ENCODE results near the gene ACTL8.

ACTL8 gene

DNA sequence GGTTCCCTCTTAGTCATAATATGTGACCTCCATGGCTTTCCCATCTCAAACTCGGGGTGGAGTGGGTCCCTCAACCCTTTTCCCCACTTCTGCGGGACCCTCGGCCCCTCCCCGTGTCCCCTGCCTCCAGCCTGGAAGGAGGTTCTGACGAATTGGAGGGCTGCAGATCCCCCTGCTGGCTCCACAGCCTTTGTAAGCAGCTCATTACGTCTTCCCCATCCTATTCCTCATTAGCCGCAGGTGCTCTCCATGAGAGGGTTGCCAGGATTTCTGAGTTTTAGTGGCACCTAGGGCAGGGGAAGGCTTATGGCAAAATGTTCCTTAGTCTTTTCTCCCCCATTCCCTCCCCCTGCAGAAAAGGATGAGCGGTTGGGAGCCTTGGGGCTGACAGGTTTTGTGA, 8.3 kb downstream of the ACTL8 start:
- Histone ChIP-seq H3K9ac (ENCODE audit: low read length) (no peak overlapping the region), H3K4me1 (ENCODE audit: control insufficient read depth, insufficient read depth, low read length) (no peaks in the 10 kb centered on the region), H3K36me3 (ENCODE audit: control insufficient read depth, insufficient read depth, low read length) (no peaks in the 10 kb centered on the region), H3K4me3 (ENCODE audit: low read length) (no peak overlapping the region), H3K27ac (ENCODE audit: low read depth, low read length) (no peak overlapping the region), H3K27me3 (ENCODE audit: control insufficient read depth, insufficient read depth, low read length) (no peaks in the 10 kb centered on the region)

DNA sequence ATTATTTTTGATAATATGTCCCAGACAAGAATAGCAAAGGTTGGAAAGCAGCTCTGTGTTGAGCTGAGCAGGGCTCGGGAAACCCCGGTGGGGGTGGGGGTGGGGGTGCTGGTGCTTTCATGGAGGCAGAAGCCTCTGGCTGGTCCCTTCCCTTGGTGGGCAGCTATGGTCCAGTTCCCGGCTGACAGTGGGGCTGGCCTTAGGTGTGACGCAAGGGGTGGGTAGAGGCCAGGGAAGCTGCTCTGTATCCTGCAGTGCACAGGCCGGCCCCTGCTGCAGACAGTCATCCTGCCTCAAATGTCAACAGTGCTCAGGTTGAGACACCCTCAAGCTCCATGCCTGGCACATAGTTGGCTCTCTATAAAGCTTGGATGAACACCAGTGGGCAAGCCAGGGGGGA, 8.9 kb downstream of the ACTL8 start:
- H3K27ac ChIP-seq (ENCODE audit: low read depth, low read length), result no peak overlapping the region
- no peaks in the 10 kb centered on the region for H3K27me3 ChIP-seq (ENCODE audit: control insufficient read depth, insufficient read depth, low read length)
- no peaks in the 10 kb centered on the region for H3K4me1 ChIP-seq (ENCODE audit: control insufficient read depth, insufficient read depth, low read length)
- no peak overlapping the region for H3K9ac ChIP-seq (ENCODE audit: low read length)
- no peak overlapping the region for H3K4me3 ChIP-seq (ENCODE audit: low read length)
- H3K36me3 ChIP-seq (ENCODE audit: control insufficient read depth, insufficient read depth, low read length), result no peaks in the 10 kb centered on the region

DNA sequence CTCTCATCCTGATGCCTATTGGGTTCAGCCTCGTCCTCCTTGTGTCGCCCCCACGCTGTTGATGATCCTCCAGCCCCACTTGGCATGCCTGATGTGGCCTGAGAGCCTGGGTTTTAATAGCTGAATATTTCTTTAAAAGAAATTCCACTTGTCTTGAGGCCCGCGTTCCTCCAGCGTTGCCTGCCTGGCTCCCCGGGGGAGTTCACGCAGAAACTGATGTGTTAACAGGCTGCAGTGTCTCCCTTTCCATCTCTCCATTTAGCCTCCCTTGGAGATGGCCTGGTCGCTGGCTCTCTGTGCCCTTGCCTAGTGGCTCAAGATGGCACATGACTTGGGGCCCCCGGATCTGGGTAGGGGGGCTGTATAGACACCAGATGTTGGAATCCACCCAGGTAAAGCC, 9.5 kb downstream of the ACTL8 start:
- Histone ChIP-seq H3K4me3 (ENCODE audit: low read length) (no peak overlapping the region), H3K4me1 (ENCODE audit: control insufficient read depth, insufficient read depth, low read length) (no peaks in the 10 kb centered on the region), H3K9ac (ENCODE audit: low read length) (no peak overlapping the region), H3K27me3 (ENCODE audit: control insufficient read depth, insufficient read depth, low read length) (no peaks in the 10 kb centered on the region), H3K27ac (ENCODE audit: low read depth, low read length) (no peak overlapping the region), H3K36me3 (ENCODE audit: control insufficient read depth, insufficient read depth, low read length) (no peaks in the 10 kb centered on the region)

DNA sequence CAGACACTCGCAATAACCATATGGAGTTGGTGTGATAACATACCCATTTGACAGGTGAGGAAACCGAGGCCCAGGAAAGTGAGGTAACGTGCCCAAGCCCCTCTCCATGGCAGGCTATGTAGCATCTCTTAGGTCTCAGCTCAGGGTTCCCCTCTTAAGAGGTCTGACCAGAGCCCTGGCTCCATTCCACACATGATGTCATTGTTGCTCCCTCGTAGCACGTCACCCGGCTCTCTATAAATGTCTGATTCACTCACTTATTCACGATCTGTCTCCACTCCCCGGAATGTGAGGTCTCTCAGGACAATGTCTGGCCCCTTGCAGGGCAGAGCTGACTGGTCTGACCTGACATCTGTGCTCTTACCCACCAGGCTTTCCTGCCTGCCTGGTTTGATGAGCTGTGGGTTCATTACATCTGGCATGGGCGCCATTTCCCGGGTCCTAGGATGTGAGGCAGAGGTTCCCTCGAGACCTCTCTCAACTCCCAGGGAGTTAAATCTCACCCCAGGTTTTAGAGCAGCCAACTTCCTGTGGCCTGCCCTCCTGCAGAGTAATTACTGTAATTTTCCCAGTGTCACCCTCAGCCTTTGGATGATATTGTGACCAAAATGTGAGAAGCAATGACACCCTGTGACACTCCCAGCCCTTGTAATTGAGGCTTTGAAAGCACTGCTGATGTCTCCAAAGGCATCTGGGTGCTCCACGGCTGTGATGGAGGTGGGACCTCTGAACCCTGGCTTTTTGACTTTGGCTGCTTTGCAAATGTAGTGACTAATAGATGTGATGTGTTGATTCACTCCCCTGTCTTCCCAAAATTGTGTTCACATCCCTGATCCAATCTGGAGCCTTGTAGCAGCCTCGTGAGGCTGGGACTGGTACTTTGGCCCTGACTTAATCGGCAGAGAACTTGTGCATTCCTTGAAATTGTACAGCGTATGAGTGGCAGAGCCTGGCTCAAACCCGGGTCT, 10.6 kb downstream of the ACTL8 start:
- no peaks in the 10 kb centered on the region for H3K36me3 ChIP-seq (ENCODE audit: control insufficient read depth, insufficient read depth, low read length)
- no peak overlapping the region for H3K4me3 ChIP-seq (ENCODE audit: low read length)
- no peak overlapping the region for H3K9ac ChIP-seq (ENCODE audit: low read length)
- no peaks in the 10 kb centered on the region for H3K4me1 ChIP-seq (ENCODE audit: control insufficient read depth, insufficient read depth, low read length)
- no peaks in the 10 kb centered on the region for H3K27me3 ChIP-seq (ENCODE audit: control insufficient read depth, insufficient read depth, low read length)
- no peak overlapping the region for H3K27ac ChIP-seq (ENCODE audit: low read depth, low read length)

DNA sequence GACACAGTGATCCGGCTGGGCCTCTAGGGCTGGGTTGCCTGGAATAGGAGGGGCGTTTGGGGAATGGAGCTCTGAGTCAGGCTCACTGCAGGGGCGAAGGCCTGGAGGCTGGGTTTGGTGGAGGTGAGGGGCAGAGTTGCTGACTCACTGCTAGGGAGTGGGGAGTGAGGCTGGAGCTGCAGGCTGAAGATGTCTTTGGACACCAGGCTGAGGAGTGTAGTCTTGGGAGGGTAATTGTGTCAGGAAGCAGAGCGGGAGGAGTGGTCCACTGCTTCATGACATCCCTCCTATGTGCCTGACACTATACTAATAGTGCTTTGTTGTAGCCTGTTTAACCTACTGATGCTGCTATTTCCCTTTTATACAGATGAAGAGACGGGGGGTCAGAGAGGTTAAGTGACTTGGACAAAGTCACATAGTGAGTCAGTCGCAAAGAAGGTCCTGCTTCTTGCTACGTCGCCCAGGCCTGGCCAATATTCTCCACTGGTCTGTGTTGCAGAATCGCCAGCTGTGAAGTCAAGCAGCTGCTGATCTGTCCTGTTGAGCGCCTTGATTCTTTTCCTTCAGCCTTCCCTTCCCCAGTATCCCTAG, 13.6 kb downstream of the ACTL8 start:
- Histone ChIP-seq H3K27me3 (ENCODE audit: control insufficient read depth, insufficient read depth, low read length) (no peaks in the 10 kb centered on the region), H3K36me3 (ENCODE audit: control insufficient read depth, insufficient read depth, low read length) (no peaks in the 10 kb centered on the region), H3K4me3 (ENCODE audit: low read length) (no peak overlapping the region), H3K9ac (ENCODE audit: low read length) (no peak overlapping the region), H3K4me1 (ENCODE audit: control insufficient read depth, insufficient read depth, low read length) (no peaks in the 10 kb centered on the region), H3K27ac (ENCODE audit: low read depth, low read length) (no peak overlapping the region)

DNA sequence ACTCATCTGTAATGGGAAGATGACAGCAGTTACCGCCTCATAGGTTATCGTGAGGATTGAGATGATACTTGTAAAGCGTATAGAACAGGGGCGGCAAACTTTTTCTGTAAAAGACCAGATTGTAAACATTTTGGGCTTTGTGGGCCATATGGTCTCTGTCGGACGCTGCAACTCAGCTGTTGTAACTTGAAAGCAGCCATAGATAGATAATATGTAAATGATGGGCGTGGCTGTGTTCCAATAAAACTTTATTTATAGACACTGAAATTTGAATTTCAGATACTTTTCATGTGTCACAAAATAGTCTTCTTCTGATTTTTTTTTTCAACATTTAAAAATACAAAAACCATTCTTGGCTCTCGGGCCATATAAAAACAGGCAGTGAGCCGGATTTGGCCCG, 15.8 kb downstream of the ACTL8 start:
- Histone ChIP-seq H3K9ac (ENCODE audit: low read length) (no peak overlapping the region), H3K4me3 (ENCODE audit: low read length) (no peak overlapping the region), H3K27me3 (ENCODE audit: control insufficient read depth, insufficient read depth, low read length) (no peaks in the 10 kb centered on the region), H3K27ac (ENCODE audit: low read depth, low read length) (no peak overlapping the region), H3K36me3 (ENCODE audit: control insufficient read depth, insufficient read depth, low read length) (no peaks in the 10 kb centered on the region), H3K4me1 (ENCODE audit: control insufficient read depth, insufficient read depth, low read length) (no peaks in the 10 kb centered on the region)

DNA sequence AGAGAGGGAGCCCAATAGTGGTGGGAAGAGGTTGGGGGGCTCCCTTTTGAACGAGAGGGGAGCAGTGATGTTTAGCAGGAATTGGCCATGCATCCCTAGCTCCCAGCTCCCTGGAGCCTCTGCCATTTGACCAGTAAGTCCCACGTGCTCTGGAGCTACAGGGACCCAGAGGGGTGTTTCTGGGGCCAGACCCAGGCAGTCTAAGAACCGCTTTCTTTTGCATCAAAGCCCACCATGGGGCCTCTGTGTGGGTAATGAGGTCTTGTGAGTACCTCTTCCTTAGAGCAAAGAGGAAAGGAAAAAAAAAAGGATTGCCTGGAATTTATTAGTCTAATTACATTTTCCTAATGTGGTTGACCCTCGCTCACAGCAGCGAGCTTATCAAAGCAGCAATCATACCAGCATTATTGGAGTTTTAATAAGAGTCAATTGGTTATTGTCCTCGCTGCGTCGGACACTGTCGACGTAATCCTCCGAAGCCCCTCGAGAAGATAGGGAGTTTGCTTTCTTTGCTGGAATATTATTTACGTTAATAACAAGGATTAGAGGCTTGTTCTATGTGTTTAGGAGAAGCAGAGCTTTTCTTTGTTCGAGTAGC, 17.6 kb downstream of the ACTL8 start:
- H3K27me3 ChIP-seq (ENCODE audit: control insufficient read depth, insufficient read depth, low read length), result no peaks in the 10 kb centered on the region
- H3K27ac ChIP-seq (ENCODE audit: low read depth, low read length), result no peak overlapping the region
- H3K36me3 ChIP-seq (ENCODE audit: control insufficient read depth, insufficient read depth, low read length), result no peaks in the 10 kb centered on the region
- H3K4me1 ChIP-seq (ENCODE audit: control insufficient read depth, insufficient read depth, low read length), result no peaks in the 10 kb centered on the region
- H3K9ac ChIP-seq (ENCODE audit: low read length), result no peak overlapping the region
- H3K4me3 ChIP-seq (ENCODE audit: low read length), result no peak overlapping the region

DNA sequence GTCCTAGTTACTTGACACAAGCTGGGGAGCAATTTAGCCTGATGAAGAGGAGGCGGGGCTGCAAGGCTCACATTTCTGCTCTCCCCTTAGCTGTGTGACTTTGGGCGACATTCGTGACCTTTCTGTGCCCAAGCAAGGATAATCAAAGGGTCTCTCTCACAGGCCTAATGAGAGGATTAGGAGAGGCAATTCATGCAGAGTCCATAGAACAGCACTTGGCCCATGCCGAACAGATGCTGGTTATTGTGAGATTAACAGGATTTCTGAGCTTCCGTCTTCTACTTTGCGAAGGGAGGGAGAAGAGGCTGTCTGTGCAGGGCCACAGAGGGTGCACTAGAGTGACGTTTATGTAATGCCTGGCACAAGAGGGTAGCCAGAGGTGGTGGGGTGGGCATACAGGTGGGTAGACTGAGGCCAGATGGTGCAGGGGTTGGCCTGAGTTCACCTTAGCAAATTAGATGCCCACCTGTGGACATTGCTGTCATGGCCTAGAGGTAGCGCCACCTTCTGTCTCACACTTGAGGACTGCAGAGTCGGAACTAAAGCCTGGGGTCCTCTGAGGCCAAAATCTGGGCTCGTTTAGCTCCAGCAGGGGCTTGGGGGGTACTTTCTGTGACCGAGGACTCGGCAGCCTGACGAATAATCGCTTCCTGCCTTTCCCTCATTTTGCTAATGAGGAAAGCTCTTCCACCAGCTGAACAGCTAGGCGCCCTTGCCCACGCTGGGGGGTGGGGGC, 18.6 kb downstream of the ACTL8 start:
- H3K4me1 ChIP-seq (ENCODE audit: control insufficient read depth, insufficient read depth, low read length), result no peaks in the 10 kb centered on the region
- no peak overlapping the region for H3K27ac ChIP-seq (ENCODE audit: low read depth, low read length)
- H3K27me3 ChIP-seq (ENCODE audit: control insufficient read depth, insufficient read depth, low read length), result no peaks in the 10 kb centered on the region
- H3K9ac ChIP-seq (ENCODE audit: low read length), result no peak overlapping the region
- H3K4me3 ChIP-seq (ENCODE audit: low read length), result no peak overlapping the region
- H3K36me3 ChIP-seq (ENCODE audit: control insufficient read depth, insufficient read depth, low read length), result no peaks in the 10 kb centered on the region

DNA sequence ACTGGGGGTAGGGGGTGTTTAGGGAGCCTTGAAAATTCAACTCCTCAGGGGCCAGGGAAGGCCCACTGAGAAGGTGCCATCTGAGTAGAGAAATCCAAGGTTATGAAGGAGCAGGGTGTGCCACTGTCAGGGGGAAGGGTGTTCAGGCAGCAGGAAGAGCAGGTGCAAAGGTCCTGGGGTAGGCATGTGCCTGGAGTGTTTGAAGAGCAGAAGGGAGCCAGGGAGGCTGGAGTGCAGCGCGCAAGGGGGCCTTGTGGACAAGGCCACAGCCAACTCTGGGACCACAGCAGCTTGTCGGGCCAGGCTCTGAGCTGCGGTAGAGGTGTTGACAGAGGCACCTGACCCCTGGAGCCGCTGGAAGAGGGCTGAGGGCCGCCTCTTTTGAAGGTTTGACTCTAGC, 19.3 kb downstream of the ACTL8 start:
- no peak overlapping the region for H3K4me3 ChIP-seq (ENCODE audit: low read length)
- no peaks in the 10 kb centered on the region for H3K36me3 ChIP-seq (ENCODE audit: control insufficient read depth, insufficient read depth, low read length)
- H3K4me1 ChIP-seq (ENCODE audit: control insufficient read depth, insufficient read depth, low read length), result no peaks in the 10 kb centered on the region
- no peak overlapping the region for H3K27ac ChIP-seq (ENCODE audit: low read depth, low read length)
- no peak overlapping the region for H3K9ac ChIP-seq (ENCODE audit: low read length)
- no peaks in the 10 kb centered on the region for H3K27me3 ChIP-seq (ENCODE audit: control insufficient read depth, insufficient read depth, low read length)

DNA sequence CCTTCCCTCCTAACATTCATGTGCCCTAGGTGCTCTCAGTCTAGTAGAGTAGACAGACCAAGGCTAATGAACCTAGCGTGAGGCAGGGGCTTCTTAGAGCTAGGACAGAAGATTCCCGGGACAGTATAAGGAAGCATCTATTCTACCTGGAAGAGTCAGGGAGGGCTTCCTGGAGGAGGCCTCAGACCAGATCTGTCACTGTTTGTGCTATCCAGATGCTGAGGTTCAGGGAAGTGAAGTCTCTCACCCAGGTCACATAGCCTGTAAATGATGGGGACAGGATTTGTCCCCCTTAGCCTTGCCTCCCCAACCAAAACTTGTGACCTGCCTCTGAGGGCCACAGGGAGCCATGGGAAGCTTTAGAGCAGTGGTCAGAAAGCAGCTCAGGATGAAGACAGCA, 20.7 kb downstream of the ACTL8 start:
- Histone ChIP-seq H3K27ac (ENCODE audit: low read depth, low read length) (no peak overlapping the region), H3K4me1 (ENCODE audit: control insufficient read depth, insufficient read depth, low read length) (no peaks in the 10 kb centered on the region), H3K9ac (ENCODE audit: low read length) (no peak overlapping the region), H3K27me3 (ENCODE audit: control insufficient read depth, insufficient read depth, low read length) (no peaks in the 10 kb centered on the region), H3K36me3 (ENCODE audit: control insufficient read depth, insufficient read depth, low read length) (no peaks in the 10 kb centered on the region), H3K4me3 (ENCODE audit: low read length) (no peak overlapping the region)

DNA sequence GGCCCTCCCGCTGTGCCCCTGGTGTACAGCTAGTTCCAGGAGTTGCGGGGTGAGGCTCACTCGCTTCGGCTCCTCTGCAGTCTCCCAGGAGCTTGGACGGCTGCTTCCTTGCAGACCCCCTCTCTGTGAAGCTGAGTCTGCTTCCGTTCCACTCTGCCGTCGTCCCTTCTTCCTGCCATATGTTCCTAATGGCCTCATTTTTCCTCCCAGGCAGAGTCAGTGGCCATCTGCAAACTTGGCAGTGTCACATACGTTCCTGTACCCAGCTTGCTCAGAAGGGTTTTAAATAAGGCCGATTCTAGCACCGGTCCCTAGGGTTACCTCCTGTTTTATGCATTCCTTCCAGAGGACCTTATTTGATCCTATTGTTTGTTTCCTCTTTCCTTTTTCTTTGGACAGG, 21.3 kb downstream of the ACTL8 start:
- Histone ChIP-seq H3K27ac (ENCODE audit: low read depth, low read length) (no peak overlapping the region), H3K4me3 (ENCODE audit: low read length) (no peak overlapping the region), H3K4me1 (ENCODE audit: control insufficient read depth, insufficient read depth, low read length) (no peaks in the 10 kb centered on the region), H3K27me3 (ENCODE audit: control insufficient read depth, insufficient read depth, low read length) (no peaks in the 10 kb centered on the region), H3K9ac (ENCODE audit: low read length) (no peak overlapping the region), H3K36me3 (ENCODE audit: control insufficient read depth, insufficient read depth, low read length) (no peaks in the 10 kb centered on the region)

DNA sequence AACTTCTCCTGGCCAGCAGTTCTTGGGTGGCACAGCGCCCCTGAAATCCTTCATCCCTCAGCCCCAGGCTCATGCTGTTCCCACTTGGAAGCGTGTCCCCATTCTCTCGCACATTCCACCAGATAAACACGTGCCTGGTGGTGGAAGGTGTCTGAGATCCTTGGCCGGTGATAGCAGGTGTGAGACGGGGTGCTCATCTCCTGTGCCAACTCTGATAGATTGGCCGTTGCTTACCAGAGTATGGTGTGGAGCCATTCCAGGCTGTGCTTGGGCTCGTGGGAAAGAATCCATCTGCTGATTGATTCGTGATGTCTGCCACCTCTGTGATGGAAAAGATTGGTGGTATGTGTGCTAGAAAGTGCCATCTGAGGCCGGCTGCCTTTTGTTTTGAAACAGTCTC, 22.2 kb downstream of the ACTL8 start:
- no peaks in the 10 kb centered on the region for H3K27me3 ChIP-seq (ENCODE audit: control insufficient read depth, insufficient read depth, low read length)
- H3K9ac ChIP-seq (ENCODE audit: low read length), result no peak overlapping the region
- H3K4me3 ChIP-seq (ENCODE audit: low read length), result no peak overlapping the region
- H3K36me3 ChIP-seq (ENCODE audit: control insufficient read depth, insufficient read depth, low read length), result no peaks in the 10 kb centered on the region
- H3K27ac ChIP-seq (ENCODE audit: low read depth, low read length), result no peak overlapping the region
- no peaks in the 10 kb centered on the region for H3K4me1 ChIP-seq (ENCODE audit: control insufficient read depth, insufficient read depth, low read length)

Data from rectal smooth muscle tissue (tissue), 1 donor.